OCI-LY3 (cell line): ENCODE results near the gene USP2.

Experiments used
- H2AFZ ChIP-seq: fragments of 200-600, 300-600 bp; shearing (Covaris generic); 2 replicates; pipeline ENCODE4 v1.6.0; 2014; ENCODE audit warnings: antibody characterized with exemption, low read depth, low read length
- H3K27ac ChIP-seq: fragments of 200-600, 300-600 bp; sonication (generic); 2 replicates; pipeline ENCODE4 v1.5.1; 2014; ENCODE audit warnings: mild to moderate bottlenecking, low read length, moderate library complexity, mixed read lengths
- H3K27me3 ChIP-seq: fragments of 200-600, 300-600 bp; sonication (generic); 2 replicates; pipeline ENCODE4 v1.6.1; 2014; ENCODE audit warnings: low read depth, low read length, mixed read lengths
- H3K36me3 ChIP-seq: fragments of 200-600, 300-600 bp; sonication (generic); replicated peaks from 2 replicates; pipeline ENCODE3; 2014; ENCODE audit warnings: low read depth, low read length, mixed read lengths
- H3K4me1 ChIP-seq: fragments of 300-600, 200-600 bp; sonication (generic); 2 replicates; pipeline ENCODE4 v1.6.1; 2014; ENCODE audit warnings: low read length, mixed read lengths
- H3K4me2 ChIP-seq: fragments of 200-600, 300-600 bp; sonication (generic); 2 replicates; pipeline ENCODE4 v1.6.1; 2014; ENCODE audit warnings: low read length, mixed read lengths
- H3K4me3 ChIP-seq: fragments of 300-600, 200-600 bp; sonication (generic); 2 replicates; pipeline ENCODE4 v1.5.1; 2014; ENCODE audit warnings: antibody characterized with exemption, mild to moderate bottlenecking, low read length, moderate library complexity
- H3K79me2 ChIP-seq: fragments of 300-600, 200-600 bp; shearing (Covaris generic); 2 replicates; pipeline ENCODE4 v1.6.1; 2014; ENCODE audit warnings: mild to moderate bottlenecking, low read length, mixed read lengths
- H3K9ac ChIP-seq: fragments of 300-600, 200-600 bp; shearing (Covaris generic); 2 replicates; pipeline ENCODE4 v1.6.0; 2014; ENCODE audit warnings: mild to moderate bottlenecking, low read length, moderate library complexity
- H3K9me3 ChIP-seq: fragments of 200-600, 300-600 bp; shearing (Covaris generic); 2 replicates; pipeline ENCODE4 v1.6.1; 2014; ENCODE audit warnings: low read length, mixed read lengths; ENCODE audit not compliant: insufficient read depth
- H4K20me1 ChIP-seq: fragments of 200-600, 300-600 bp; sonication (generic); 2 replicates; pipeline ENCODE4 v1.6.1; 2016; ENCODE audit warnings: low read length, mixed read lengths; ENCODE audit not compliant: insufficient read depth
- EZH2phosphoT487 ChIP-seq: fragments of 200-600 bp; shearing (Covaris generic); IDR thresholded peaks from 2 replicates; pipeline ENCODE4 v1.6.1; 2018; ENCODE audit warnings: antibody characterized with exemption, mixed run types, low read depth
- TF ChIP-seq, protein P1 (sequence below): fragments of 200-600, 300-600 bp; sonication (generic); IDR thresholded peaks from 2 replicates; pipeline ENCODE4 v1.5.1; 2014; ENCODE audit warnings: antibody characterized with exemption, low read length, low read depth

The USP2 gene

DNA sequence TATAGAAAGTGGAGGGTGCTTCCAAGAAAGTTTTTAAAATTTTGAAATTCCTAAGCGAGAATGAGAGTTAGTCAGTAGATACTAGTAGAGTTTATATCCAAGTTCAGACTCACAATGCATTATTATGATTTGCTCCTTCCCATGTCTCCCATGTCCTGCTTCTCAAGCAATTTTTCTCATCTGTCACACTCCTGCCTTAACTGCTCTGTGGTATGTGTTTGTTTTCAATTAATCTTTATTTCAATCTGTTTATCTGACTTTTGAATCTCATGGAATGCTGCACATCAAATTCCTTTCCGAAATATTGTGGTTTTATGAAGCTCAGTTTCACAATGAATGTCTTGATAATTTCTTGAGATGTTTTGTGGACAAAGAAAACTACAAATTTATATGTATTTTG lies 23.4 kb upstream of the USP2 start:
- Histone ChIP-seq H3K27me3 (no peaks in the 10 kb centered on the region), H3K27ac (no peak overlapping the region), H3K4me1 (peaks cover 5% of the 10 kb centered on the region; the same call in 1 of the 2 replicates), H2AFZ (no peak overlapping the region), H3K36me3 (no peaks in the 10 kb centered on the region), H3K9ac (no peak overlapping the region), H4K20me1 (no peaks in the 10 kb centered on the region), H3K79me2 (no peaks in the 10 kb centered on the region), H3K4me3 (no peak overlapping the region), H3K4me2 (no peak overlapping the region), H3K9me3 (no peaks in the 10 kb centered on the region)
- TF ChIP-seq, protein P1, sequence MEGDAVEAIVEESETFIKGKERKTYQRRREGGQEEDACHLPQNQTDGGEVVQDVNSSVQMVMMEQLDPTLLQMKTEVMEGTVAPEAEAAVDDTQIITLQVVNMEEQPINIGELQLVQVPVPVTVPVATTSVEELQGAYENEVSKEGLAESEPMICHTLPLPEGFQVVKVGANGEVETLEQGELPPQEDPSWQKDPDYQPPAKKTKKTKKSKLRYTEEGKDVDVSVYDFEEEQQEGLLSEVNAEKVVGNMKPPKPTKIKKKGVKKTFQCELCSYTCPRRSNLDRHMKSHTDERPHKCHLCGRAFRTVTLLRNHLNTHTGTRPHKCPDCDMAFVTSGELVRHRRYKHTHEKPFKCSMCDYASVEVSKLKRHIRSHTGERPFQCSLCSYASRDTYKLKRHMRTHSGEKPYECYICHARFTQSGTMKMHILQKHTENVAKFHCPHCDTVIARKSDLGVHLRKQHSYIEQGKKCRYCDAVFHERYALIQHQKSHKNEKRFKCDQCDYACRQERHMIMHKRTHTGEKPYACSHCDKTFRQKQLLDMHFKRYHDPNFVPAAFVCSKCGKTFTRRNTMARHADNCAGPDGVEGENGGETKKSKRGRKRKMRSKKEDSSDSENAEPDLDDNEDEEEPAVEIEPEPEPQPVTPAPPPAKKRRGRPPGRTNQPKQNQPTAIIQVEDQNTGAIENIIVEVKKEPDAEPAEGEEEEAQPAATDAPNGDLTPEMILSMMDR, result no peak
- TF ChIP-seq EZH2phosphoT487, result no peak

DNA sequence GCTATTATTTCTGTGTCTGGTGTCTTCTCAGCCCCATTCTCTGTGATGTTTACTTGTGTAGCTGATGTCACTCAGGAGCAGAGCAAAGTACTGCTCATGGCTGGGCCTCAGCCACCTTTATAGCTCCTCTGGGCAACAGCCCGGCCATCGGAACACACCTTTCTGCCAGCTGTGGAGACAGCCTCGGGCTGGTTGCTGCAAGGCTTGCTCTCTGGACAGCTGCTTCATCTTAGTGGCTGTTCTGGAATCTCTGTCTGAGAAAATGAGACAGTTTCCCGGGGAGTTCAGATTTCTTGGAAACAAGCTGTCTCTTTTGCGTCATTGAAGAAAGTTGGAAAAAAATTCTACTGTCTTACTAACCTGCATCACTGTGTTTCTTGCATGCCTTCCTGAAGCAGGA lies 21.5 kb upstream of the USP2 start:
- 0 out of 2 replicates have a peak, but pooled peaks cover 5% of the 10 kb centered on the region for H3K9me3 ChIP-seq
- H3K27me3 ChIP-seq, result no peaks in the 10 kb centered on the region
- TF ChIP-seq, protein P1, result no peak
- TF ChIP-seq EZH2phosphoT487, result no peak
- H3K9ac ChIP-seq, result no peak overlapping the region
- no peak overlapping the region for H3K27ac ChIP-seq
- no peaks in the 10 kb centered on the region for H4K20me1 ChIP-seq
- H3K36me3 ChIP-seq, result peaks cover 6% of the 10 kb centered on the region
- H2AFZ ChIP-seq, result no peak overlapping the region
- no peak overlapping the region for H3K4me2 ChIP-seq
- H3K4me3 ChIP-seq, result no peak overlapping the region
- H3K4me1 ChIP-seq, result peaks cover 5% of the 10 kb centered on the region; the same call in 1 of the 2 replicates
- H3K79me2 ChIP-seq, result no peaks in the 10 kb centered on the region

DNA sequence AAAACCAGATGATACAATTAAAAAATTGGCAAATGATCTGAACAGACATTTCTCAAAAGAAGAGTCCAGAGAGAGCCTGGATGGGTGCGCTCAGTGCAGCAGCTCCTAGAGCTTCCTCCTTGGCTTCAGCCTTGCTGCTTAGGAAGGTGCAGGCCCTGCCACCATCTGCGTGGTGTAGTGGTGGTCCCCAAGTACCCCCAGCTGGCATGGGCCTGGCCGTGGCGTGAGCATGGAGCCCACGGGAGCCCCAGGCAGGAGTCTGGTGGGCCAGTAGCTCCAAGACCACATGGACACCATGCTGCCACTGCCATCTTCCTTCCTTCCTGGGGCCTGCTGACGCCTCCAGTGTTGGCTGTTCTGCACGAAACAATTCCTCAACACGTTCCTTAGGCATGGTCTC lies 21.0 kb upstream of the USP2 start:
- Histone ChIP-seq H3K9ac (no peak overlapping the region), H3K4me3 (no peak overlapping the region), H3K9me3 (0 out of 2 replicates have a peak, but pooled peaks cover 7% of the 10 kb centered on the region), H4K20me1 (no peaks in the 10 kb centered on the region), H3K79me2 (no peaks in the 10 kb centered on the region), H3K27ac (no peak overlapping the region), H3K4me2 (no peak overlapping the region), H3K27me3 (no peaks in the 10 kb centered on the region), H3K4me1 (peaks cover 5% of the 10 kb centered on the region; the same call in 1 of the 2 replicates), H2AFZ (no peak overlapping the region), H3K36me3 (peaks cover 9% of the 10 kb centered on the region)
- TF ChIP-seq EZH2phosphoT487, result no peak
- TF ChIP-seq, protein P1, result no peak

DNA sequence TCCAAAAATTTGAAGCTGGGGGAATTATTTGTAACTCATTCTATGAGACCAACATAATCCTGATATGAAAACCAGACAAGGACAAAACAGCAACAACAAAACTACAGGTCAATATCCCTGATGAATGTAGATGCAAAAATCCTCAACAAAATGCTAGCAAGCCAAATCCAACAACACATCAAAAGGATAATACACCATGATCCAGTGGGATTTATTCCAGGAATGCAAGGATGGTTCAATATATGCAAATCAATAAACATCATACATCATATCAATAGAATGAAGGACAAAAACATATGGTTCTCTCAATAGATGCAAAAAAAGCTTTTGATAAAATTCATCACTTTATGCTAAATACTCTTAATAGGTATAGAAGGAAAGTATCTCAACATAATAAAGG lies 19.4 kb upstream of the USP2 start:
- peaks cover 15% of the 10 kb centered on the region for H3K36me3 ChIP-seq

More for the DNA sequence above, 19.4 kb upstream of the USP2 start:
- Histone ChIP-seq H3K4me1 (0 out of 2 replicates have a peak, but pooled peaks cover under 1% of the 10 kb centered on the region), H3K27me3 (no peaks in the 10 kb centered on the region), H2AFZ (no peak overlapping the region), H4K20me1 (no peaks in the 10 kb centered on the region), H3K9ac (no peak overlapping the region), H3K4me3 (no peak overlapping the region), H3K4me2 (no peak overlapping the region), H3K79me2 (no peaks in the 10 kb centered on the region), H3K9me3 (0 out of 2 replicates have a peak, but pooled peaks cover 7% of the 10 kb centered on the region), H3K27ac (no peak overlapping the region)
- TF ChIP-seq, protein P1, result no peak
- no peak for TF ChIP-seq EZH2phosphoT487
